Measurements from ENCODE around the gene NPHP1.
"Not testable (repeated sequence)": the region's sequence is repeated elsewhere in the genome, so short reads cannot be mapped to it uniquely, and the experiment has no call there.

The NPHP1 gene

DNA sequence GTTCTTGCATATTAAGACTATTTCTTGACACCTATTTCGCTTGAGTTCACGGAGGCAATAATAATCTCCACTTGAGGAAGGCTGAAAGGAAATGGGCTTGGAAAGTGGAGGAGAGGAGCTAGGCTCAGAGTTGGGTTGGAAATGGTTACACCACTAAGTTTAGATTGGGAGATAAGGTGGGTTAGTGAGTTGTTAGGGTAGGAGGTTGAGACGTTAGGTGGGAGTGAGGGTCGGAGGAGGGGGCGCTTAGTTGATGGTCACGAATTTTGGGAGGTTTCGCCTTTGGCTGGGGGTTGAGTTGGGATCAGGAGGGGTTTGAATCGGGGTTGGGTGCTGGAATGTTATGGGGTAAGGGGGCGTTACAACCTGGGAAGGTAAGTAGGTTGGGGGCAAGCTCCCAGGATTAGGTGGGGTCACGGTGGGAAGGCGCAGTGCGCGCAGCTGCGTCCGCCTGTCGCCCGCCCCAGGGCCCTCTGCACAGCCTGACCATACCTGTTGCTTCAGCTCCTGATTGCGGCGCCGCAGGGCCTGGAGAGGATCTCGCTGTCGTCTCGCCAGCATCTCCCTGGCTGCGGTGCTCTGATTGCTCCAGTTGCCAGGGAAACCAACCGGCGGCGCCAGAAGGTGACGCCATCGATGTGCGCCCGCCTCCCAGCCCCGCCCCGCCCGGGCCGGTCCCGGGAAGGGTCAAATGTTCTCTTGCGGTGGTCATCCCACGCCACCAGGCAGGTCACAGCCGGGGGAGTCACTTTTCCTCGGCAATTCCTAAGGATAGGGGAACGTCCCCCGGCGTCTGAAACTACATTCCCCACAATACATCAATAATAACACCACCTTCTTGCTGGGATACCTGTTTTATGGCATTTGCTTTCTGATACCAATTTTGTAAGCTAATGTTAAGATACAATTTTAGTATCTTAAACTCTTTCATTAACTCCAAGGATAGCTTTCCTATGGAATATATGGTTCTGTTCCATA lies at the start of gene NPHP1:
Gene NPHP1 (minus strand): TSS at position 606 of the 978 bp plus-strand sequence. CDS start 45 bp downstream, at position 561.
- peak; percentile 71 for DNase-seq

DNA sequence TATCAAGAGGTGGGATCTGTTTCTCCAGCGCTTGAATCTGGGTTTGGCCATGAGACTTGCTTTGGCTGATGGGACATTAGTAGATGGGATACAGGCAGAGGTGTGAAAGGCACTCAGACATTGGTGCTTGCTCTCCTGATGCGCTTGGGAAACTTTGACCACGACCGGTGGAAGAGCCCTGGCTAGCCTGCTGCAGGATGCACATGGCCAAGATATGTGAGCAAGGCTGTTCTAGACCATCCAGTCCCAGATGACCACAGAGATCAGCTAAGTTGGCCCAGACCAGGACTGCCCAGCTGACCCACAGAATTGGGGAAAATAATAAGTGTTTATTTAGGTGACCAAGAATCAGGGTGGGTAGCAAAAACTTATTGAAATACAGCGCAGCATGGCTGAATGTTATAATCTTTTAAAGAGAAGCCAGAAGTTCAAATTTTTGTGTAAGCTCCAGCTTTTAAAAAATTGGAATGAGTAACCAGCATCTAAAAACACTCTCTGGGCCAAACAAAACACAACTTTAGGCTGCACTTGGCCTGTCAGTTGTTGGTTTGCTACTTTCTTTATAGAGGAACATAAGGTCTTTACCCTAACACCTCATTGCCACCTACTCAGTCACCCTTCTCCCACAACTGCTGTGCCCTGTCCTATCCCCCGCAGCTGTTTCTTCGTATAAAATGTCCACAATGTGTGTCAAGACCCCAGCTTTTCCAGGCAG lies 43.4 kb upstream of the NPHP1 start:
- not testable (repeated sequence) for DNase-seq

DNA sequence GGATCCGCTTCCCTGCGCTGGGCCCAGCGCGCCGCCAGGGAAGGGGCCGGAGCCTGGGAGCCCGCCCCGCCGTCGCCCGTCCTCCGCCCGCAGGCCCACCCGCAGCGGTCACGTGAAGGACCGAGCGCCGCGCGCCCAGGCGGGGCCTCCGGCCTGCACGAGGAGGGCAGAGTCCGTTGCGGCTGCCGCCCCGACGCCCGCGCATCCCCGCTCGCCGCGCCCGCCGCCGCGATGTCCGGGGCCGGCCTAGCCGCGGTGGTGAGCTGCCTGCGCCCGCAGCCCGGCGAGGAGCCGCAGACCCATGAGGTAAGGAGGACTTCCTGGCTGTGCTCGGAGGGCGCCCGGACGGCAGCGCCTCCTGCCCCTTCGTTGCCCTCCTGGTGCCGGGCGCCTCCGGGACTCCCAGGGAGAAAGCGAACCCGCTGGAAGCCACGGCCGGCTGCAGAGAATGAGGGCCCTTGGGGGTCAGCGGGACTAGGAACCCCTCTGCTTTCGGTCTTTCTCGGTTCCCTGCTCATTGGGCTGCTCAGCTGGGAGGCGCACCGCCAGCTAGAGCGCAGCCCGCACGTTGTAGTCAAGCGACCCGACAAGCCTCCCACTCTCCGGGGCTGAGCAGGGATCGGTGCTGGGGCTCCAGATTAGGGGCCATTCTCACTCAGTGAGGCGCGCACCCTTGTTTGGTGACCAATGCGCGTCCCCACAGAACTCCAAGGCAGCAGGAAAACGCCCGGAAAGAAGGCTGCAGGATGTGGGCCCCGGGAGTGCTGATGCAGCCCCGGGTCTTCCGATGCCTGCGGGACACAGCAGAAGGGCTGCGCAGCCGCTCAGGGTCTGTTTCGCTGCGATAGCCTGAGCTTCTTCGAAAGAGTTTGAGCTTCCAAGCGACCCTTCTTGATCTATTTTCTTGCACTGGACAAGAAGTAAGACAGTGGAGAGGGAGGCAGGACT lies 40.9 kb upstream of the NPHP1 start:
- DNase-seq: not testable (repeated sequence)

DNA sequence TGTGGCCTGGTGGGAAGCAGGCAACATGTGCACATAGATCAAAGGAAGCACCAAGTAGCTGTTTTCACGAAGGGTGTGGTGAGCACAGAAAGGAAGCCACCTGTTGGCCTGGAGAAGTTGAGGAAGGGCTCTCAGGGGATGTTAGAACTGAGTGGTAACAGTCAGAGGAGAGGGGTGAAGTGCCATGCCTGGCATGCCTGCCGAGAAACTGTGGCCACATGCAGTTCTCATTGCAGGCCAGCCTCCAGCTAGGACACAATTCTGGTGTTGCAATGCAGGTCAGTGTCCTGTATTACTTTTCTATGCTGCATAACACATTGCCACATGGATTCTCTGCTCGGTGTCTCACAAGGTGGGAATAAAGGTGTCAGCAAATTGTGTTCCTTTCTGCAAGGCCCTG lies 38.5 kb upstream of the NPHP1 start:
- not testable (repeated sequence) for DNase-seq

DNA sequence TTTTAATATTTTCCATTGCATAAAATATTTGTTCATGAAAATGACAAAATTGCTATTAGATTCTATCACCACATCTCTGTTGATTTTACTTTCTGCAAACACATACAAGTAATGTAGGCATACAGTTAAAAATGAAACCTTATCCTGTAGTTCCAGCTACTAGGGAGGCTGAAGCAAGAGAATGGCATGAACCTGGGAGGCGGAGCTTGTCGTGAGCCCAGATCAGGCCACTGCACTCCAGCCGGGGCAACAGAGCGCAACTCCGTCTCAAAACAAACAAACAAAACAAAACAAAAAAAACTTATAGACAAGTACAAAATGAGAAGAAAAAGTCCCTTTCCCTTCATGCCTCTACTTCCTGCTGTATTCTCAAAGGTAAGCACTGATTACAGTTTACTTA lies 29.7 kb upstream of the NPHP1 start:
- DNase-seq: not testable (repeated sequence)

DNA sequence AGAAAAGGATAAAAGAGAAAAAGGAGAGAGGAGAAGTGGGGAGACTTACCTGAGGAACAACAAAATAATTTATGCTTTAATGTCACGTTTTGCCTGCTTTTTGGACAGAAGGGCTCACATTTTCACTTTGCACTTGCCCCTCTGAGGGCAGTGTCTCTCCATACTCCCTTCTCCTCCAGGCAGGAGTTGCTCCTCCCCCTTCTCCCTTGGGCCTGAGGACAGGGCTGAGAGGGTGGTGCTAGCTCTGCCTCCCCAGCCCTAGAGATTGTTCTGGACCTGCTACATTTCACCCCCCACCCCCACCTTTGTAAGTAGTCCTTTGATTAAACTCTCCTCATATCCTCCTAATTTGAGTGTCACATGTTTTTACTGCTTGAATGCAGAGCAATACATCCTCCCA lies 25.1 kb upstream of the NPHP1 start:
- not testable (repeated sequence) for DNase-seq

DNA sequence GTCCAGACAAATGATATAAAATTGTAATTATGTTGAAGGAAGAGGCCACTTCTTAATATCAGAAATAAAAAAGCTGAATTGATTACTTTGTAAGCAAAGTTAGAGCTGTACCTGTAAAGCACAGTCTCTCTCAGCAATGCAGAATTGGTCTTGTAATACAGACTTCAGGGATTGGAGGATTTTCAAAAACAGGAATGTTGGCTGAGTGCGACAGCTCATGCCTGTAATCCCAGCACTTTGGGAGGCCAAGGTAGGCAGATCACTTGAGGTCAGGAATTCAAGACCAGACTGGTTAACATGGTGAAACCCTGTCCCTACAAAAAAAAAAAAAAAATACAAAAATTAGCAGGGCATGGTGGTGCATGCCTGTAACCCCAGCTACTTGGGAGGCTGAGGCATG lies 17.8 kb upstream of the NPHP1 start:
- not testable (repeated sequence) for DNase-seq

DNA sequence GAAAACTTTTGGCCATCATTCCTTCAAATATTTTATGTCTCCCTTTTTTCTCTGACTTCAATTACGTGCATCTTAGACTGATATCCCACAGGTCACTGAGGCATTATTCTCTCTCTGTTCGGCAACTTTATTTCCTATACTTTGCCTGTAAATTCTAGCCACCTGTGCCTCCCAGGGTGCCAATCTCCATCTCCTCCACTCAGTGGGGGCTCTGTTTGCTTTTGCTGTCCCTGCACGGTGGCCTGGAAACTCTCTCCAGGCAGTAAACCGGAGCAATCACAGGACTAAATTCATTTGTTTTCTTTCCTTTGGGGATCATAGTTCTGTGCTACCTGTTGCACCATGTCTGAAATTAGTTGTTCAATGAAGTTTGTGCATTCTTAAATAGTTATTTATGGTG lies 17.1 kb upstream of the NPHP1 start:
- DNase-seq: no peak

DNA sequence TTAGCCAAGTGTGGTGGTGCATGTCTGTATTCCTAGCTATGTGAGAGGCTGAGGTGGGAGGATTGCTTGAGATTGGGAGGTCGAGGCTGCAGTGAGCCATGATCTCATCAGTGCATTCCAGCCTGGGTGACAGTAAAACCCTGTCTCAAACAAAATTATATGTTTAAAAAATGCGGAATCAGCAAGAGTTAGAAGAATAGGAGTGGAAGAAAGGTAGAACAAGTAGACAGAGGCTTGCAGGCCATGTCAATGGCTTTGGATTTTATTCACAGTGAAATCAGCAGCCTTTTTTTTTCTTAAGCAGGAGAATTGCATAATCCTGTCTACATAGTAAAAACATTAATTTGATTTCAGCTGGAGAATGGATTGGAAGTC lies 15.4 kb upstream of the NPHP1 start:
- no peak for DNase-seq

DNA sequence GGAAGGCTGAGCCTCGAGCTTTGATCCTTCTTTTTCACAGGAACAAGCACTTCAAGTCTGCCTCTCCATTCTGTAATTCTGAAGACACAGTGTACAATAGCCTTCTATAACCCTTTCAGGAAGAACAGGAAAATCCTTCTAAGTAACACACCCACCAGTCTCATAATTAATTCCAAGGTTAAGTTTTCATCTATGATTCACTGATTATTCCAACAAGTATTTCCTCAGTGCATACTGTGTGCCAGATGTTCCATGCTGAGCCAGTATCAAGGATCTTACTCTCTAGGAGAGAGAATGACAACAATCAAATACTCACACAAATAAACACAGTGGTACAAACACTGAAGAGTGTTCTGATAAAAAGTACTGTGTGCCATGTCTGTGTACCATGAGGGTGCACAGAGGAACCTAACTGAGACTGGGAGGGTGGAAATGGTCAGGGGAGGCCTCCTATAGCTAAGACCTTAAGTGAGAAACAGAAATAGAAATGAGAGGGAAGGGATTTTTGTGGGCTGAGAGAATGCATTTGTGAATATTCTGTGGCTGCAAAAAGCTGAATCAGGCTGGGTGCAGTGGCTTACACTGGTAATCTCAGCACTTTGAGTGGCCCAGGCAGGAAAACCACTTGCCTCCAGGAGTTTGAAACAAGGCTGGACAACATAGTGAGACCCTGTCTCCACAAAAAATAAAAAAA lies 14.8 kb upstream of the NPHP1 start:
- no peak for DNase-seq

DNA sequence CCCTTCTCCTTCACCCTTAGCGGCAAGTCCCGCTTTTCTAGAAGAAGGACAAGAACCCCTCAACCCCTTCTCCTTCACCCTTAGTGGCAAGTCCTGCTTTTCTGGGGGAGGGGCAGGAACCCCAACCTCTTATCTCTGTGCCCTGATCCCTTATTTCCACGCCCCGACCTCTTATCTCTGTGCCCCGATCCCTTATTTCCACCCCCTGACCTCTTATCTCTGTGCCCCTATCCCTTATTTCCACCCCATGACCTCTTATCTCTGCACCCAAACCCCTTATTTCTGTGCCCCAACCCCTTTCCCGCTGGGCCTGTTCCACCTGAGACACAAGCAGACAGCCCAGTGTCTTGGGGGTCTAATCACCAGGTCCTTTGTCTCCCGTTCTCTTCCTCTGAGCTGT lies 14.1 kb upstream of the NPHP1 start:
- not testable (repeated sequence) for DNase-seq

DNA sequence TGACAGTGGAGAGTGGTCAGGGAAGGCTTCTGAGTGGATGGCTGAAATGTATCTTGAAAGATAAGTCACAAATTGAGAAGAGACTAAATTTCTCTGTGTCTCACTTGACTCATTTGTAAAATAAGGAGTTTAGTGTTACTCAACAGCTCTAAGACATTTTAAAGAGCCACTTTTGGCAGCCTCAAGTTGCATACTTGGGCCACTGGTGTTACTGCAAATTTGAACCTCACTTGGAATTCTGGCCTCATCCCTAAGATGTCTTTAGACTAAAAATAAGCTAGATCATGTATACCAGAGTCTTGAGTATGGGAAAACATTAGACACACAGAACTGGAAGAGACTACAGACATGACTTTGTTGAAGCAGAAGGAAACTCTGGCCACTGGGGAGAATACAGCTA lies 12.0 kb upstream of the NPHP1 start:
- no peak for DNase-seq

DNA sequence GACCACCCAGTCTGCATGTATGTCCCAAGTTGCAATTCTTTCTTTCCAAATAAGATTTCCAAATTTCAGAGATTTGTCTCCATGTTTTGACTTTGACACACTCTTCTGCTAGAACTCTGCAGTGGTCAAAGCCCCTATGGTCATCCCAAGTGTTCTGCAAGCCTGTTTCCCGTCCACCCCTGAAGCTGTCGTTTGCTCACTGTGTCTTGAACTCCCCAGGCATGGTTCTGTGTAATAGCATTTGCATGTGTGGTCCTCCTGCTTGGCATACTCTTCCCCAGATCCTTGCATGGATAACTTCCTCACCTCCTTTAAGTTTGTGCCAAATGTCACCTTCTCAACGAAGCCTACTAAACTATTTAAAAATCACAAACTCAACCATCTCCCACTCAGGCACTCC lies 11.4 kb upstream of the NPHP1 start:
- DNase-seq: no peak

DNA sequence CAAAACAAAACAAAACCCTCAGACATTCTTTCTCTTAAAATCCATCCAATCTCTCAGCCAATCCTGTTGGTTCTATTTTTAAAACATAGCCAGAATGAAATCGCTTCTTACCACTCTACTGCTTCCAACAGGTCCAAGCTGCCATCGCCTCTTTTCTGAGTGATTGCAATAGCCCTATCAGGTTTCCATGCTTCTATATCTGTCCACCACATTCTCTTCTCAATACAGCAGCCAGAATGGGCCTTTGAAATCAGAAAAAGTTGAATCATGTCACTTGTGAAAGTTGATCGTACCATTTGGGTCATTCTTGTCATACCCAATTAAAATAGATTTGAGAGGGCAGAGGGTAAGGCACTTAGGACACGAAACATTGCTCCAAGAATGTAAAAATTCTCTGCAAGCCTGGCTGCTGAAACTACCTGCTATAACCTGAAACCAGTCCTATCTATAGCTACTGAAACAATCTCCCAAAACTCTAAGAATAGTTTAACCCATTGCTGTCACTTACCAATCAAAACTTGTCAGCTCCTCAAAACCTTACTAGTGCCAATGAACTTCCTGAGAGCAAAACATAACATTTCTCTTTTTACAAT lies 10.8 kb upstream of the NPHP1 start:
- no peak for DNase-seq

DNA sequence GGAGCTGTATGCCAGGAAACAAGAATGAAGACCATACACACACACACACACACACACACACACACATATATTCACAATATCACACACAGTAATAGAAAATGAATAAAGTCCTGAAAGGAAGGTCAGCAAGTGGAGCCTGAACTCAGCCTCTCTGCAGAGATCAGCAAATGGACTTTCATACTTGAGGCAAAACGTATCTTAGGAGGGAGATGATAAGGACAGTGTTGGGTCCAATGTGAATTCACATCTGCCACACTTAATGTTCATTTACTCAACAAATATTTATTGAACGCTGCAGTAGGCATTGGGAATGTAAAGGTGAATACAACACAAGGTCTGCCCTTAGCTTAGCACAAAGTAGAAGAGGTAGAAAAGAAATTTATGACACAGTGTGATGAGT lies 10.3 kb upstream of the NPHP1 start:
- no peak for DNase-seq

DNA sequence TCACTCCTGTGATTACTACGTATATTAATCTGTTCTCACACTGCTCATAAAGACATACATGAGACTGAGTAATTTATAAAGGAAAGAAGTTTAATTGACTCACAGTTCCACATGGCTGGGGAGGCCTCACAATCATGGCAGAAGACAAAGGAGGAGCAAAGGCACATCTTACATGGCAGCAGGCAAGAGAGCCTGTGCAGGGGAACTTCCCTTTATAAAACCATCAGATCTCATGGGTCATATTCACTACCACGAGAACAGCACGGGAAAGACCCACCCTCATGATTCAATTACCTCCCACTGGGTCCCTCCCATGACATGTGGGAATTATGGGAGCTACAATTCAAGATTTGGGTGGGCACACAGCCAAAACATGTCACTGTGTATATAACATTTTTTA lies 8.7 kb upstream of the NPHP1 start:
- DNase-seq: not testable (repeated sequence)

DNA sequence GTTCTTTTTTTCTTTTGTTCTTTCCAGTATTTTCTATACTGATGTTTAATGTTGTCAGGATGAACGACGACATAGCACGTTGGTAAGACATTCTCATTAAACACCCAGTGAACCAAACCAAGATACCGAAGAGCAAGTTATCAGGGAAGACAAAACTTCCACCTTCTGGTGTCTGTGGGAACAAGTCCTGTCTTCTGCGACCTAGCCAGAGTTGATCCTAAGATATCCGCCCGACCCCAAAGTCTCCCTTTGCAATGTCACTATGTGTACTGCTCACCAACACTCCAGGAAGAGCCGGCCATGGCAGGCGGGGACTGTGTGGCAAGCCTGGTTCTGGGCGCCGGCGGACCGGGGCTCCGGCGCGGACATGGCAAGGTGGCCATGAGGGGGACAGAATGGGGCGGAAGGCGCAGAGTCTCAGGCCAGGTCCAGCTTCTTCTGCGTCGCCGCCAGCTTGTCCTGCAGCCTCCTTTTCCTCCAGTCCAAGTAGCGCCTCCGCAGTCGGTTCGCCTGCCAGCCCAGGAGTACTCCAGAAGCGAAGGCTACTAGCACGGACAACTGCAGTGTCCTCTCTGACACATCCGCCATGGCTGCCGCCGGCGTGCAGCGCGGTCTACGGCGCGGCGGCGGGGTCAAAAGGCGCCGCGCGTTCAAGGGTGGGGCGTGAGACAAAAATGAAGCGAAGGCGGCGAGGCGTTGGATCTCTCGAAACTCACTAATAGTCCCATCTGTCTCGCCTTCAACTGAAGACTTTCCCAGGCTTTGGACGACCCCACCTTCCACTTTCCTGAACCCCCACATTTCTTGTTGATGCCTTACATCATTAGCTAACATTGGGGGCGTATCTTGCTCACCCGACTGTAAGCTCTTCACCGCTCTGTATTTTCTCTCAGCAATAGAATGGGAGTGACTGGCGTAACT lies 7.4 kb upstream of the NPHP1 start, which contains the start of gene MTLN:
Gene MTLN (minus strand): TSS at position 610 of the 921 bp plus-strand sequence. CDS start 22 bp downstream, at position 588.
- DNase-seq: peak; percentile 47

DNA sequence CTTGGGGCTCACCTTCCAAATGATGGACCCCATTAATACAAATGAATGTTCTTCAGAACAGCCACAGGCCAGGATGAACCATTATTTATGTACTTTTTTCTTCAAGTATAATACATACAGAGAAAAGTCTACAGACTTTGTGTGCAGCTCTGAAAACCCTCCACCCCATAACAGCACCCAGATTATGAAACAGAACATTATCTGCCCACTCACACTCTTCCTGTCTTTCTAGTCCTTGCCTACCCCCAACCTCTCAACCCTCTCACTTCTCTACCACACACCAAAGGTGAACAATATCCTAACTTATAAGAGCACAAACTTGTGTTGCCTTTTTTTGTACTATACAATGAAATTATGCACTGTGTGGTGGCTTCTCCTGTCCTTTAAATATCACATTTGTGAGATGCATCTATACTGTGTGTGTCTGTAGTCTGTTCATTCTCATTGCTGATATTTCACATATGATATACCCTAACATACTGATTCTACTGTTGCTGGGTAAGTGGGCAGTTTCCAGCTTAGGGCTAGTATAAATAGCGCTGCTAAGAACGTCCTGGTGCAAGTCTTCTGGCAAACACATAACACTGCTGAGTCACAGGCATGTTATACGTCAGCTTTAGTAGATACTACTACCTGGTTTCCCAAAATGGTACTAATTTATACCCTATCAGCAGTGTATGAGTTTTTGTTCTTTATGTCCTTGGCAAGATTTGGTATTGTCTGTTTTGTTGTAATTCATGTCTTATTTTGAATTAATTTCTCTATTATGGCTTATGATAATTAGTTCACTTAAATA lies 1.0 kb upstream of the NPHP1 start:
- DNase-seq: no peak

DNA sequence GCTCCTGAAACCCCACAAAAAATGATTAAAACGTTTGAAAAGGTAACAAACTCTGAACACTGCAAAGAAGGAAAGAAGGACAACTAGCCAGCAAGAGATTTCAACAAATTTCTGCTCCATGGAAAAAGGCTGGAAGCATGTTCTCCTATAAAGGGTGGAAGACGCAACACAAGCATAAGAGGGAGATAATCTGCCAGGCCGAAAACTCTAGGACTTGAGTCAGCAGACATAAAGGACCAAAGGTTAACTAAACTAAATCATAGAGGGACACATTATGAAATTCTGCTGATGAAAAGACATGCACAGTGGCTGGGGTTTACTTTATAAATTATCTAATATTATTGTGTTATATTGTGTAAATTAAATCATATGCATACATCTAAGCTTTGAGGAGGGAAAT lies 6.8 kb downstream of the NPHP1 start:
- no peak for DNase-seq

DNA sequence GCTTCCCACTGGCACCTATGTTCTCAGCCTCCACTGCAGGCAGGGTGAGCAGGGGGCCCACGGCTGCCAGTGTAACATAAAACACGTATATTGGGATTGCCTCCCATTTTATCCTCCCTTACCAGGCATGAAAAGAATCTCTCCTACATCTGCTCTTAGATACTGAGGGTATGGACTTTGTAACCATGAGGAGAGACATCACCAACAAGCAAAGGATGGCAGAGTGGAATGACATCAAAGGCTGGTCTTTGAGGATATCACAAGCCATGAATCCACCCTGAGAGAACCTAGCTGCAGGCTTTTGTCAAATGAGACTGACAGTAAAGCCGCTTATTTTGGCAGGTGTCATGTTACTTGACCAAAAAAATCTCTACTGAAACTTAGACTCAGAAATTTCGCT lies 7.4 kb downstream of the NPHP1 start:
- DNase-seq: no peak
